GM10248 (cell line): ENCODE results near the gene CLDND2.

Experiments used
- CTCF ChIA-PET: fragments of 300-600 bp; sonication (Branson Sonifier 250); formaldehyde crosslinking; extraction: SDS; loops from one replicate; lab custom pipeline; 2021; ENCODE audit warnings: antibody characterized with exemption; lab: Yijun Ruan, JAX
- POLR2A ChIA-PET: fragments of 350-650 bp; sonication (Branson Sonifier 250); formaldehyde crosslinking; extraction: SDS; loops from one replicate; lab custom pipeline; 2020; ENCODE audit warnings: antibody characterized with exemption; lab: Yijun Ruan, JAX
- DNase-seq: peaks from one replicate; pipeline ENCODE4 v3.0.0; 2012; ENCODE audit errors: extremely low spot score
- TF ChIP-seq, protein P1 (sequence below): IDR thresholded peaks from 2 replicates; pipeline ENCODE4 v1.5.1; 2012; ENCODE audit warnings: mild to moderate bottlenecking, low read depth; ENCODE audit errors: extremely low read depth, missing control alignments, control extremely low read depth

The CLDND2 gene

DNA sequence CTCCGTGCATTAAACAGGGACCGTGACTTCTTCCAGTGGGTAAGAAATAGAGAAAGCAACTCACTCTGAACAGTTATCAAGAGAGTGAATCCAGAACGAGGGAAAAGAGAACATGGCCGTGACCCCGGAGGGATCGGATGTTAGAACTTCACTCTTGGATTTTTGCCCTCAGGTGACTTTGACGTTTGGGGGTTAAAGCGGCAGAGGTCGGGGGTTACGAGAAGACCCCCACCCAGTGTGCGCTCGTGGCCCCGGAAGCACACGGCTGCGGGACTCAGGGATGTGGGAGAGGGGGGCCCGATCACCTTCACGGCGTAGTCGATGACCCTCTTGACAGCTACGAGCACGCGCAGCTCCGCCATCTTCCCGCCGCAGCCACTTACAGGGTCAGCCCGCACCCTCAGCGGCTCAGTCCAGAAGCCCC is 2.8 kb downstream of the CLDND2 start, which contains the start of gene ETFB:
Gene ETFB, minus strand, starts transcription at position 424 of the 424 bp plus-strand sequence. Its CDS starts 62 bp downstream, at position 362.
- TF ChIP-seq, protein P1, sequence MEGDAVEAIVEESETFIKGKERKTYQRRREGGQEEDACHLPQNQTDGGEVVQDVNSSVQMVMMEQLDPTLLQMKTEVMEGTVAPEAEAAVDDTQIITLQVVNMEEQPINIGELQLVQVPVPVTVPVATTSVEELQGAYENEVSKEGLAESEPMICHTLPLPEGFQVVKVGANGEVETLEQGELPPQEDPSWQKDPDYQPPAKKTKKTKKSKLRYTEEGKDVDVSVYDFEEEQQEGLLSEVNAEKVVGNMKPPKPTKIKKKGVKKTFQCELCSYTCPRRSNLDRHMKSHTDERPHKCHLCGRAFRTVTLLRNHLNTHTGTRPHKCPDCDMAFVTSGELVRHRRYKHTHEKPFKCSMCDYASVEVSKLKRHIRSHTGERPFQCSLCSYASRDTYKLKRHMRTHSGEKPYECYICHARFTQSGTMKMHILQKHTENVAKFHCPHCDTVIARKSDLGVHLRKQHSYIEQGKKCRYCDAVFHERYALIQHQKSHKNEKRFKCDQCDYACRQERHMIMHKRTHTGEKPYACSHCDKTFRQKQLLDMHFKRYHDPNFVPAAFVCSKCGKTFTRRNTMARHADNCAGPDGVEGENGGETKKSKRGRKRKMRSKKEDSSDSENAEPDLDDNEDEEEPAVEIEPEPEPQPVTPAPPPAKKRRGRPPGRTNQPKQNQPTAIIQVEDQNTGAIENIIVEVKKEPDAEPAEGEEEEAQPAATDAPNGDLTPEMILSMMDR = no peak
- ChIA-PET CTCF (interaction anchor here (0.9 to 2.1 kb wide), 5 partner anchors 11 to 295 kb away, joined by 3 to 8 read pairs (median 4); partner anchors contain the start of gene SIGLEC10), POLR2A (interaction anchor here (0.8 to 0.9 kb wide), 2 partner anchors 28 to 564 kb away, joined by 3 to 4 read pairs; no protein-coding TSS in a partner anchor)
- no peak for DNase-seq

DNA sequence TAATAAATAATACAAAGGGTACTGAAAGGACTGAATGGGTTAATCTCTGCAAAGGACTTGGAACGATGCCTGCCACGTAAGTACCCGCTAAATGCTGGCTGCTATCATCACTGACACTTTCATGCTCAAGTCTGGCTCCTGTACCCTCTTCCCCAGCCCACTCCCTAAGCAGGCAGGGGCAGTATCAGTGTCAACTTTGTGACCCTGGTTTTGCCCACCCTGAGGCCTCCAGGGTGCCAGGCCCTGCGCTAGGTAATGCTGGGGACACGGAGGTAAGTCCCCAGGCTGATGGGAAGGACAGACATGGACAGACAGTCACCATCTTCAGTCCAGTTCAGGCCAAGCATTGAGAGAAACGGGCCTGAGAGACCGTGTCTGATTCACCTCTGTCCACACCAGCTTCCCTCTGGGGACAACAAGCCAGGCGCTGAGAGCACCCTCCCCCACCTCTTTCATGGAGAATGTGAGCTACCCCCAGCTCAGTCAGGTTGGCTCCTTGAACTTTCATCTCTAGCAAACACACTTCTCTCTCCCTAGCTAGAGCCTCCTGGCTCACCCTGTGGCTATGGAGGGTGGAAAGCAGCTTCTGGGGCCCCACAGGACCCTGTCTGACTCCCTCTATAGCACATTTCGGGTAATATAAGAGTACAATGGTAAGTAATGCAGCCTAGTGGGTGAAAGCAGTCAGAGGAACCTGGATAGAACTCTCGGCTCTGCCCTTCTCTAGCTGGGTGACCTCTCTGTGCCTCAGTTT is 3.4 kb downstream of the CLDND2 start:
- ChIA-PET CTCF (interaction anchor here (0.7 to 2.1 kb wide), 8 partner anchors 11 to 296 kb away, joined by 3 to 8 read pairs (median 4); partner anchors contain the start of gene SIGLEC10), POLR2A (interaction anchor here (0.8 to 0.9 kb wide), 2 partner anchors 29 to 564 kb away, joined by 3 to 4 read pairs; no protein-coding TSS in a partner anchor)
- TF ChIP-seq, protein P1 = peak; percentile 8
- DNase-seq = no peak

DNA sequence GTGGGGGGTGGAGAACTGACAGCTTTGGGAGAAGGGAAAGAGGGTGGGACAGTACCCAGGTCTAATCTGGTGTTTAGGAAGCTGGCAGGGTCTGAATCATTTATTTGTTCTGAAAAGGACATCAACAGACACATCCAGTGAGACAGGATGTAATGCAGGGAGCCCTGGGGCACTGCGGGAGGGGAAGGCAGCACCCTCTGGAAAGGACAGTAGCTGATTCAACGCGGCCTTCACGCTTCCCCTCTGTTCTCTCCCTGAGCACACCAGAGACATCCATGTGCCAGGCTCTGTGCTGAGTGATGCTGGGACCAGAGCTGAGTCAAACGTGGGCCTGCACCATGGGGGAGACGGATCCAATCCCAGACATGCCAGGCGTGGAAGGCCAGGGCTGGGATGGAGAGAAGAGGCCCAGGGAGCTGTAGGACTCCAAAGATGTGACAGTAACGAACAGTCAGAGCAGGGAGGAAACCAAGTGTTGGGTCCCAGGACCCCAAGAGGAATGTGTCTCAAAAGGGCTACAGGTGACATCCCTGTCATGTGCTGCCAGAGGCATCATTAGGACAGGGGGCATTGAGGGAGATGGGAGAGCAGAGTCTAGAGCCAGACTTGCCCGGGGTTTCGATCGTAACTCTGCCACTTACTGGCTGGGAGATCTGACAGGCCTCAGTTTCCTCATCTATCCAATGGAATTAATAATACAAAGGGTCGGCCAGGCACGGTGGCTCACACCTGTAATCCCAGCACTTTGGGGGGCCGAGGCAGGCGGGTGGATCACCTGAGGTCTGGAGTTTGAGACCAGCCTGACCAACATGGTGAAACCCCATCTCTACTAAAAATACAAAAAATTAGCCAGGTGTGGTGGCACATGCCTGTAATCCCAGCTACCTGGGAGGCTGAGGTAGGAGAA is 4.3 kb downstream of the CLDND2 start:
- CTCF ChIA-PET = interaction anchor here (1.4 to 2.1 kb wide), 3 partner anchors 24 to 44 kb away, joined by 3 to 11 read pairs (median 8); partner anchors contain the start of gene VSIG10L
- POLR2A ChIA-PET = no interaction called here
- no peak for DNase-seq
- TF ChIP-seq, protein P1 = no peak

DNA sequence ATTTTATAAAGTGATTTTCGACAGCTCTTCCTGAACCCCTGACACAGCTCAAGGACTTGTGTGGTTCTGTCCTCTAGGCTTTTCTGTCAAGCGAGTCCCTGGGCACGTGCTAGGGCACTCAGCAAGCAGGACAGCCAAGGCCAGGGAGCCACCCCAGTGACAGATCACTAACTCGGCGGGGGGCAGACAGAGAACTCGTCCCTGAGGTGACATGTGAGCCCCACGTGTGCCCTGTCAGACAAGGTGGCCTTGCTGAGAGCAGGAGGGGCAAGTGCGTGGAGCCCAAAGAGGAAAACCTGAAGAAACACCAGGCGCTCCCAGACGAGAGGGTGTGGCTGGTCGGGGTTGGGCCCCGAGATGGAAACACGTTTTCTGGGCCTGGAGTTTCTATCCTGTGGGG is 7.6 kb downstream of the CLDND2 start:
- CTCF ChIA-PET = no interaction called here
- POLR2A ChIA-PET = no interaction called here
- no peak for DNase-seq
- TF ChIP-seq, protein P1 = no peak

DNA sequence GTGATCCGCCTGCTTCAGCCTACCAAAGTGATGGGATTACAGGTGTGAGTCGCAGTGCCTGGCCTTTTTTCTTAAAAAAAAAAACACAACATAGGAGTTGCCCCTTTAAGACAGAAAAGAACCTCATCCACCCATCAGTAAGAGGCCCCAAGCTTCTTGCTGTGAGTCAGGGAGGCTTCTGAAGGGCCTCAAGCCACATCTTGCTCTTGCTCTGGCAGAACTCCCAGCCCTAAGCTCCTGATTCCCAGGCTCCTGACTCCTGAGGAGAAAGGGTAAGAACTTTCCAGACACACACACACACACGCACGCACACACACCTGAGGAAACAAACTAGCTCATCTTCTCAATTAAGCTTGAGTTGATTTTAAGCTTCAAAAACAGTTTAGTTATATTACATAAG is 9.5 kb downstream of the CLDND2 start:
- CTCF ChIA-PET = interaction anchor here (0.7 to 1.2 kb wide), 6 partner anchors 9 to 36 kb away, joined by 3 to 5 read pairs (median 5); partner anchors contain the start of genes CLDND2 and VSIG10L
- TF ChIP-seq, protein P1 = no peak
- DNase-seq = no peak
- POLR2A ChIA-PET = no interaction called here

DNA sequence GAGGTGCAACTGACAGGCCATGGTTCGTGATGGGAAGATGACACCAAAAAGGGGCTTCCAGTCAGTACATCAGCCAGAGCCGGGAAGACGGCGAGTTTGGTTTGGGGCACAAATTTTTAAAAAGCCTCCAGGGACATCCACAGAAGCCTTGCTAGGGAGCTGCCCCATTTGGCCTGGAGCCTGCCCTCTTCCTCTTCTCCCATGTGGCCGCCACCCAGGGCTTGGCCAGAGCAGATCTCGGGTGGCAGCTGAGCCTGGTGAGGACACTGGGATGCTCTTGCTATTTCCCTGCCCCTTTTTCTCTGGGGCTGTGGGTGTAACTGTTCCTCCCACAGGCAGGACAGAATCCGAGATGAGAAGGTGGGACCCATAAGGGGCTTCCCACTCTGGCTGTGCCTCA is 10.9 kb downstream of the CLDND2 start:
- CTCF ChIA-PET = interaction anchor here (1.0 to 1.1 kb wide), 2 partner anchors 17 to 59 kb away, joined by 3 read pairs; partner anchors contain the start of gene SIGLEC10
- TF ChIP-seq, protein P1 = no peak
- POLR2A ChIA-PET = no interaction called here

More for the DNA sequence above, 10.9 kb downstream of the CLDND2 start:
- DNase-seq = no peak
